NT2/D1 (cell line): ENCODE measurements around the gene BCKDHB.

Experiments used
- DNase-seq: peaks from one replicate; pipeline ENCODE4 v3.0.0-alpha.2; 2011; ENCODE audit warnings: low read depth, low spot score
- H3K27me3 ChIP-seq: 2 replicates; pipeline ENCODE4 v1.6.0; 2011; ENCODE audit warnings: mild to moderate bottlenecking; ENCODE audit not compliant: insufficient read length, insufficient read depth
- H3K36me3 ChIP-seq: 2 replicates; pipeline ENCODE4 v1.6.1; 2011; ENCODE audit warnings: mild to moderate bottlenecking, low read length, mixed read lengths; ENCODE audit not compliant: insufficient read depth, insufficient read length
- H3K4me1 ChIP-seq: 2 replicates; pipeline ENCODE4 v1.5.1; 2011; ENCODE audit not compliant: insufficient read depth, insufficient read length
- H3K4me3 ChIP-seq: 2 replicates; pipeline ENCODE4 v1.5.1; 2011; ENCODE audit warnings: low read depth; ENCODE audit not compliant: insufficient read length
- H3K9ac ChIP-seq: 2 replicates; pipeline ENCODE4 v1.6.0; 2011; ENCODE audit warnings: low read depth; ENCODE audit not compliant: insufficient read length
- H3K9me3 ChIP-seq: 2 replicates; pipeline ENCODE4 v1.5.1; 2011; ENCODE audit warnings: mild to moderate bottlenecking, low read length; ENCODE audit not compliant: insufficient read depth
- SUZ12 ChIP-seq: IDR thresholded peaks from 2 replicates; pipeline ENCODE4 v1.6.1; 2011; ENCODE audit not compliant: insufficient read length, insufficient read depth; ENCODE audit errors: extremely low read depth
- YY1 ChIP-seq: IDR thresholded peaks from 2 replicates; pipeline ENCODE4 v1.6.1; 2011; ENCODE audit not compliant: insufficient read length, insufficient read depth
- ZNF274 ChIP-seq: IDR thresholded peaks from 2 replicates; pipeline ENCODE4 v1.6.1; 2011; ENCODE audit warnings: mild to moderate bottlenecking, low read depth, low read length

Gene BCKDHB

GRCh38 chr6:80259118-80259517 is 152.6 kb downstream of the BCKDHB start:
- H3K9ac ChIP-seq = no peak overlapping the region
- no peaks in the 10 kb centered on the region for H3K4me1 ChIP-seq
- TF ChIP-seq YY1 (no peak), ZNF274 (no peak), SUZ12 (no peak)
- no peak for DNase-seq
- no peaks in the 10 kb centered on the region for H3K36me3 ChIP-seq
- H3K27me3 ChIP-seq = no peaks in the 10 kb centered on the region
- H3K4me3 ChIP-seq = no peak overlapping the region
- H3K9me3 ChIP-seq = no peaks in the 10 kb centered on the region

GRCh38 chr6:80263585-80263984 is 157.1 kb downstream of the BCKDHB start:
- H3K4me1 ChIP-seq = no peaks in the 10 kb centered on the region
- DNase-seq = no peak
- H3K36me3 ChIP-seq = no peaks in the 10 kb centered on the region
- H3K27me3 ChIP-seq = no peaks in the 10 kb centered on the region
- no peak overlapping the region for H3K9ac ChIP-seq
- H3K9me3 ChIP-seq = no peaks in the 10 kb centered on the region
- TF ChIP-seq ZNF274 (no peak), SUZ12 (no peak), YY1 (no peak)
- H3K4me3 ChIP-seq = no peak overlapping the region

- H3K4me1 ChIP-seq = no peaks in the 10 kb centered on the region
- H3K9me3 ChIP-seq = no peaks in the 10 kb centered on the region
- H3K4me3 ChIP-seq = no peak overlapping the region
- no peak for TF ChIP-seq SUZ12
- TF ChIP-seq ZNF274 = no peak
- TF ChIP-seq YY1 = no peak
- no peak for DNase-seq
- H3K36me3 ChIP-seq = no peaks in the 10 kb centered on the region
- H3K9ac ChIP-seq = no peak overlapping the region
- no peaks in the 10 kb centered on the region for H3K27me3 ChIP-seq
Observed at GRCh38 chr6:80268865-80269730, 162.6 kb downstream of the BCKDHB start.

GRCh38 chr6:80271074-80271473 is 164.6 kb downstream of the BCKDHB start:
- H3K4me3 ChIP-seq = no peak overlapping the region
- H3K36me3 ChIP-seq = no peaks in the 10 kb centered on the region
- no peak for DNase-seq
- TF ChIP-seq YY1 = no peak
- no peak for TF ChIP-seq ZNF274
- TF ChIP-seq SUZ12 = no peak
- no peaks in the 10 kb centered on the region for H3K27me3 ChIP-seq
- no peaks in the 10 kb centered on the region for H3K9me3 ChIP-seq
- H3K4me1 ChIP-seq = no peaks in the 10 kb centered on the region
- H3K9ac ChIP-seq = no peak overlapping the region

GRCh38 chr6:80272988-80273387 is 166.5 kb downstream of the BCKDHB start:
- Histone ChIP-seq H3K27me3 (no peaks in the 10 kb centered on the region), H3K36me3 (no peaks in the 10 kb centered on the region), H3K9me3 (no peaks in the 10 kb centered on the region), H3K4me3 (no peak overlapping the region), H3K9ac (no peak overlapping the region), H3K4me1 (no peaks in the 10 kb centered on the region)
- TF ChIP-seq YY1 = no peak
- no peak for TF ChIP-seq SUZ12
- no peak for TF ChIP-seq ZNF274
- no peak for DNase-seq

GRCh38 chr6:80276861-80277260 is 170.4 kb downstream of the BCKDHB start:
- Histone ChIP-seq H3K27me3 (no peaks in the 10 kb centered on the region), H3K9ac (no peak overlapping the region), H3K4me3 (no peak overlapping the region), H3K4me1 (no peaks in the 10 kb centered on the region), H3K36me3 (no peaks in the 10 kb centered on the region), H3K9me3 (no peaks in the 10 kb centered on the region)
- TF ChIP-seq ZNF274 (no peak), SUZ12 (no peak), YY1 (no peak)
- DNase-seq = no peak

GRCh38 chr6:80277501-80277900 is 171.0 kb downstream of the BCKDHB start:
- Histone ChIP-seq H3K9me3 (no peaks in the 10 kb centered on the region), H3K4me1 (no peaks in the 10 kb centered on the region)
- TF ChIP-seq SUZ12 (no peak), ZNF274 (no peak), YY1 (no peak)

More at GRCh38 chr6:80277501-80277900, 171.0 kb downstream of the BCKDHB start:
- Histone ChIP-seq H3K9ac (no peak overlapping the region), H3K4me3 (no peak overlapping the region), H3K27me3 (no peaks in the 10 kb centered on the region), H3K36me3 (no peaks in the 10 kb centered on the region)
- no peak for DNase-seq
